ENCODE results near the gene RGS3. TPM values are rescaled to one million over a fixed set of nuclear protein-coding genes. Genes with fewer than 3 reads are reported as not detected.

RGS3 gene
- total RNA-seq, 1 experiment from 2014 or later: 71.1 TPM

DNA sequence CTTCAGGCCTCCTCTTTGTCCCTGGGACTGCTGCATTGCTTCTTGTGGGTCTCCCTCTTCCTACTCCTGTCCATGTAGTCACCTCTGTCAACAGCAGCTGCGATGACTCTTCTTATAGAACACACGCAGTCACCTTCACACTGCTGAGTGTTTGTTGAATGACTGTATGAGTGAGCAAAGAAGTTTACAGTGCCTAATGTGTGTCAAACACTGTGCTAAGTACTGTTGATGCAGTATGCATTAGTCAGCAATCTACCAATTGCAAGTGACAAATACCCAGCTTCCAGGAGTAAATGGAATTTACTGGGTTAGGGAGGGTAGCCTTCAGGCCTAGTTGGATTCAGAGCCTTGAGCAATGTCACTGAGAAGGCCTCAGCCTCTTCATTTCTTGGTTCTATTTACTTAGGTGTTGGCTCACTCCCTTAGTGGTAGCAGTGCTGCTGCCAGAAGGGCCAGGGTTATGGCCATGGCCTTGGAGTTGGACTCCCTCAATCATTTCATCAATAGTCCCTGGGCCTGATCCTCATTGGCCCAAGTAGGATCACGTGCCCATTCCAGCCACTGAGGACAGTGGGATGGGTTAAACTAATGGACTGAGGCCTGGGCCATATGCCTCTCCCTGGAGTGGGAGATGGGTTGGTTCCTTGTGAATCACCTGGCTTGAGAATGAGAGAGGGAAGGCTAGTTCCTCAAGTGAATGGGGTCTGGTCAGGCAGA is 93.5 kb downstream of the RGS3 start:
- Histone ChIP-seq H3K4me1 (no peaks in the 10 kb centered on the region), H3K27me3 (replicated peaks; ENCODE audit: control insufficient read depth, insufficient read depth, low read length) (no peaks in the 10 kb centered on the region), H3K4me3 (ENCODE audit: low read depth, low read length) (no peak overlapping the region), H3K36me3 (ENCODE audit: control insufficient read depth, insufficient read depth, low read length) (no peaks in the 10 kb centered on the region), H3K9me3 (no peaks in the 10 kb centered on the region)
- TF ChIP-seq, protein P1, sequence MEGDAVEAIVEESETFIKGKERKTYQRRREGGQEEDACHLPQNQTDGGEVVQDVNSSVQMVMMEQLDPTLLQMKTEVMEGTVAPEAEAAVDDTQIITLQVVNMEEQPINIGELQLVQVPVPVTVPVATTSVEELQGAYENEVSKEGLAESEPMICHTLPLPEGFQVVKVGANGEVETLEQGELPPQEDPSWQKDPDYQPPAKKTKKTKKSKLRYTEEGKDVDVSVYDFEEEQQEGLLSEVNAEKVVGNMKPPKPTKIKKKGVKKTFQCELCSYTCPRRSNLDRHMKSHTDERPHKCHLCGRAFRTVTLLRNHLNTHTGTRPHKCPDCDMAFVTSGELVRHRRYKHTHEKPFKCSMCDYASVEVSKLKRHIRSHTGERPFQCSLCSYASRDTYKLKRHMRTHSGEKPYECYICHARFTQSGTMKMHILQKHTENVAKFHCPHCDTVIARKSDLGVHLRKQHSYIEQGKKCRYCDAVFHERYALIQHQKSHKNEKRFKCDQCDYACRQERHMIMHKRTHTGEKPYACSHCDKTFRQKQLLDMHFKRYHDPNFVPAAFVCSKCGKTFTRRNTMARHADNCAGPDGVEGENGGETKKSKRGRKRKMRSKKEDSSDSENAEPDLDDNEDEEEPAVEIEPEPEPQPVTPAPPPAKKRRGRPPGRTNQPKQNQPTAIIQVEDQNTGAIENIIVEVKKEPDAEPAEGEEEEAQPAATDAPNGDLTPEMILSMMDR (IDR thresholded peaks at IDR 0.05; ENCODE audit: insufficient read depth in 1 of 2, low read depth in 1 of 2, low read length in 1 of 2, severe bottlenecking in 1 of 2, unreplicated experiment in 1 of 2): no peak
- H3K36me3 Mint-ChIP-seq (ENCODE audit: insufficient read depth, unreplicated experiment): peaks cover 6% of the 10 kb centered on the region
- no peak overlapping the region for H3K27ac Mint-ChIP-seq (ENCODE audit: unreplicated experiment)
- no TSS peak for BruUV-seq (replicated peaks)
- no peak overlapping the region for H3K4me3 Mint-ChIP-seq (ENCODE audit: unreplicated experiment)
- ChIA-PET POLR2A (no interaction called here), CTCF (no interaction called here)
- intact Hi-C loops (cut with micrococcal nuclease; ENCODE audit: unreplicated experiment): no loop called here
- no peaks in the 10 kb centered on the region for H3K27me3 Mint-ChIP-seq (ENCODE audit: insufficient read depth, unreplicated experiment)
- no peaks in the 10 kb centered on the region for H3K9me3 Mint-ChIP-seq (ENCODE audit: unreplicated experiment)
- no peaks in the 10 kb centered on the region for H3K4me1 Mint-ChIP-seq (ENCODE audit: low read depth, unreplicated experiment)
- DNase-seq: peak in 1 of 2 experiments; percentile 15

DNA sequence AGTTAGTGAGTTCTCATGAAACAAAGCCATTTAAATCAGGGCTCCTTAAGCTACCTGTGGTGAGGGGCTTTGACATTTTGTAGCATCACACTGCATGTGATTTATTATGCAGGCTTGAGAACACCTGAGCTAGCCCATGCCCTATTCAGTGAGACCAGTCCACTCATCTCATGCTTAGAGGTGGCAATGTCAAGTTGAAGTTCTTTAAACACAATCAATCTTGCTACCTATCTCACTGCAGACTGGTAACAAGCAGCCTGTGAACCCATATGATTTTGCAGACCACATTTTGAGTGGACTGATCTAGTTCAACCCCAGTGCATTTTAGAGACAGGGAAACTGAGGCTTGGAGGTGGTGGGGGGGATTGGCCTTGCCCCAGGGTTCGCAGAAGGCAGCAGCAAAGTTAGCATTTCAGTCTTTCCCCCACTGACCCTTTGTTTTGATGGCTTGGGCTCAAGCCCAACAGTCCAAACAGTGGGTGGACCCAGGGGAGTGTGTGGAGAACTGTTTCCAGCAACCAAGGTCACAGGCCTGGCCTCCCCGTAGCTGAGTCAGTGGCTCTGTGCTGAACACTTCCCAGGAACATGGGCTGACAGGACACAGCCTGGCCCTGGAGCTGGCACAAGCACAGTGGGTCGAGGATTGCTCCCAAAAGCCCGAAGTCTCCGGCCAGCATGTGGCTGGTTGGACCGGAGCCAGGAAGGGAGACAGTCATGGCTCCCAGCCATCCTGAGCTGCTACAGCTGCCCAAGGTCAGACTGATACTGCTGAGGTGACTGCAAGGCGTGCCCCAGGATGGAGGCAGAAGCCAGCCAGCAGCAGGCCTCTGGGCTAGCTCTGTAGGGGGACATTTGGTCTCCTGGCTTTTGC is 95.3 kb downstream of the RGS3 start:
- no peak overlapping the region for H3K4me3 Mint-ChIP-seq (ENCODE audit: unreplicated experiment)
- TF ChIP-seq, protein P1 (IDR thresholded peaks at IDR 0.05; ENCODE audit: insufficient read depth in 1 of 2, low read depth in 1 of 2, low read length in 1 of 2, severe bottlenecking in 1 of 2, unreplicated experiment in 1 of 2): no peak
- no TSS peak for BruUV-seq (replicated peaks)

DNA sequence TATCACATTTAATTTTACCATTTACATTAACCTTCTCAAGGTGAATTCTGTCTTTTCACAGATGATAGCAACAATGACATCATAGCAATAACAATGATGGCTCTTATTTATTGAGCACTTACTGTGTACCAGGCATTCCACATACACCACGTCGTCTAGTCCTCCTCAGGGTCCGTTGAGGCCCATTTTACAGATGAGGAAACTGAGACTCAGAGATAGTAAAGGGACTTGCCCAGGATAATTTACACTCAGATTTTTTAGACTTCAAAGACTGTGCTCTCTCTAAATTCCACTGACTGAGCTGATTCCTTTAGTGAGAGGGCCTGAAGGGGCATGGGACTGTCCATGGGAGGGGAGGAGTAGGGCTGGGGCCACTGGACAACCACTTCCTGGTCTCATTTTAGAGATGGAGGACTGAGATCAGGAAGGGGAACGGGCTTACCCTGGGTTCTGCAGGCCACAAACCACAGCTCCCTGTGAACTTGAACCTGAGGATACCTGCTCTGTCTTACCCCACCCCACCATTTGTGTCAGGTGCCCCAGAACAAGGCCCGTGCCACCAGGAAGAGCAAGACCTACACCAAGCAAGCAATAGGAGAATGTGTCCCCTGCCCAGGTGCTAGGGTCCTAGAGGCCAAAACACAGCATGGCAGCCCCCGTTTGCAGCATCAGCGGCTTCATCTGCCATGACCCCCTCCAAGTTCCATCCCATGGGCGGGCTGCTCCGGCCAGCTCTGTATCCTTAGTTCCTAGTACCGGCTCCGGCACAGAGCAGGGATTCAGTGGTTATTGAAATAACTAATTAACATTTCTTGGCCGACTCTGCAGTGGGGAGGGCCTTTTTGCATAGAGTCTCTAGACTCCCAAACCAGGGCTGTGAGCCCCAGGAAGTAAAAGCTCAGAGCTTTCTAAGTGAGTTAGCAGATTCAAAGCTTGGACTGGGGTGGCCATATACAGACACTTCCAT is 96.6 kb downstream of the RGS3 start:
- Histone ChIP-seq H3K4me1 (no peaks in the 10 kb centered on the region), H3K4me3 (ENCODE audit: low read depth, low read length) (no peak overlapping the region), H3K36me3 (ENCODE audit: control insufficient read depth, insufficient read depth, low read length) (no peaks in the 10 kb centered on the region), H3K27me3 (replicated peaks; ENCODE audit: control insufficient read depth, insufficient read depth, low read length) (no peaks in the 10 kb centered on the region), H3K9me3 (no peaks in the 10 kb centered on the region)
- intact Hi-C loops (cut with micrococcal nuclease; ENCODE audit: unreplicated experiment): no loop called here
- Mint-ChIP-seq H3K36me3 (ENCODE audit: insufficient read depth, unreplicated experiment) (peaks cover 7% of the 10 kb centered on the region), H3K4me1 (ENCODE audit: low read depth, unreplicated experiment) (no peaks in the 10 kb centered on the region), H3K27me3 (ENCODE audit: insufficient read depth, unreplicated experiment) (no peaks in the 10 kb centered on the region), H3K9me3 (ENCODE audit: unreplicated experiment) (no peaks in the 10 kb centered on the region), H3K27ac (ENCODE audit: unreplicated experiment) (no peak overlapping the region), H3K4me3 (ENCODE audit: unreplicated experiment) (no peak overlapping the region)
- ChIA-PET POLR2A (no interaction called here), CTCF (no interaction called here)
- TF ChIP-seq, protein P1 (IDR thresholded peaks at IDR 0.05; ENCODE audit: insufficient read depth in 1 of 2, low read depth in 1 of 2, low read length in 1 of 2, severe bottlenecking in 1 of 2, unreplicated experiment in 1 of 2): no peak
- no peak for DNase-seq
- no TSS peak for BruUV-seq (replicated peaks)

More for the DNA sequence above, 95.3 kb downstream of the RGS3 start:
- H3K36me3 Mint-ChIP-seq (ENCODE audit: insufficient read depth, unreplicated experiment): peaks cover 6% of the 10 kb centered on the region
- no peak overlapping the region for H3K4me3 ChIP-seq (ENCODE audit: low read depth, low read length)
- CTCF ChIA-PET: no interaction called here
- H3K27me3 Mint-ChIP-seq (ENCODE audit: insufficient read depth, unreplicated experiment): no peaks in the 10 kb centered on the region
- DNase-seq: peak in 1 of 2 experiments; percentile 24
- H3K27me3 ChIP-seq (replicated peaks; ENCODE audit: control insufficient read depth, insufficient read depth, low read length): no peaks in the 10 kb centered on the region
- intact Hi-C loops (cut with micrococcal nuclease; ENCODE audit: unreplicated experiment): no loop called here
- no peak overlapping the region for H3K27ac Mint-ChIP-seq (ENCODE audit: unreplicated experiment)
- H3K36me3 ChIP-seq (ENCODE audit: control insufficient read depth, insufficient read depth, low read length): no peaks in the 10 kb centered on the region
- H3K4me1 ChIP-seq: no peaks in the 10 kb centered on the region
- no peaks in the 10 kb centered on the region for H3K9me3 Mint-ChIP-seq (ENCODE audit: unreplicated experiment)
- POLR2A ChIA-PET: no interaction called here
- no peaks in the 10 kb centered on the region for H3K9me3 ChIP-seq
- no peaks in the 10 kb centered on the region for H3K4me1 Mint-ChIP-seq (ENCODE audit: low read depth, unreplicated experiment)
